OCI-LY1 (cell line): ENCODE results near the gene CFAP97.

Experiments used
- H2AFZ ChIP-seq: fragments of 200-600 bp; sonication (generic), shearing (Covaris generic); 2 replicates; pipeline ENCODE4 v1.6.0; 2014; ENCODE audit warnings: antibody characterized with exemption, mild to moderate bottlenecking, low read length
- H3F3A ChIP-seq: fragments of 200-600 bp; sonication (generic), shearing (Covaris generic); 2 replicates; pipeline ENCODE4 v1.6.0; 2014; ENCODE audit warnings: mild to moderate bottlenecking, antibody characterized with exemption, low read length, moderate library complexity; ENCODE audit not compliant: insufficient read depth
- H3K27ac ChIP-seq: fragments of 200-600 bp; sonication (generic); 2 replicates; pipeline ENCODE4 v1.5.1; 2014; ENCODE audit warnings: low read length, mixed run types, mild to moderate bottlenecking, low read depth; ENCODE audit not compliant: poor library complexity, severe bottlenecking
- H3K27me3 ChIP-seq: fragments of 200-600 bp; sonication (generic); 2 replicates; pipeline ENCODE4 v1.6.0; 2014; ENCODE audit warnings: antibody characterized with exemption, mild to moderate bottlenecking, low read length, moderate library complexity; ENCODE audit not compliant: insufficient read depth
- H3K36me3 ChIP-seq: fragments of 200-600 bp; sonication (generic); 2 replicates; pipeline ENCODE4 v1.6.1; 2014; ENCODE audit warnings: mild to moderate bottlenecking, antibody characterized with exemption, low read length, moderate library complexity, mixed read lengths; ENCODE audit not compliant: insufficient read depth
- H3K4me1 ChIP-seq: fragments of 200-600 bp; sonication (generic); 2 replicates; pipeline ENCODE4 v1.5.1; 2014; ENCODE audit warnings: mild to moderate bottlenecking, low read length, moderate library complexity; ENCODE audit not compliant: insufficient read depth, severe bottlenecking
- H3K4me2 ChIP-seq: fragments of 200-600 bp; sonication (generic), shearing (Covaris generic); 2 replicates; pipeline ENCODE4 v1.6.1; 2014; ENCODE audit warnings: low read length
- H3K4me3 ChIP-seq: fragments of 200-600 bp; sonication (generic); 2 replicates; pipeline ENCODE4 v1.5.1; 2014; ENCODE audit warnings: low read length, low read depth, mild to moderate bottlenecking, mixed read lengths; ENCODE audit not compliant: poor library complexity, severe bottlenecking
- H3K79me2 ChIP-seq: fragments of 200-600 bp; shearing (Covaris generic); 2 replicates; pipeline ENCODE4 v1.6.1; 2016; ENCODE audit warnings: mixed run types, low read length, mixed read lengths; ENCODE audit not compliant: insufficient read depth
- H3K9ac ChIP-seq: fragments of 200-600 bp; sonication (generic), shearing (Covaris generic); 2 replicates; pipeline ENCODE4 v1.6.1; 2014; ENCODE audit warnings: mild to moderate bottlenecking, low read length, mixed read lengths
- H3K9me2 ChIP-seq: fragments of 200-600 bp; sonication (generic), shearing (Covaris generic); 2 replicates; pipeline ENCODE4 v1.6.1; 2014; ENCODE audit warnings: low read depth, mild to moderate bottlenecking, low read length, mixed read lengths
- H3K9me3 ChIP-seq: fragments of 200-600 bp; shearing (Covaris generic); 2 replicates; pipeline ENCODE4 v1.6.1; 2014; ENCODE audit warnings: low read length, mixed read lengths
- H4K20me1 ChIP-seq: fragments of 200-600 bp; sonication (generic), shearing (Covaris generic); 2 replicates; pipeline ENCODE4 v1.6.0; 2016; ENCODE audit warnings: mild to moderate bottlenecking, low read length; ENCODE audit not compliant: insufficient read depth
- EZH2 ChIP-seq: fragments of 200-600 bp; sonication (generic), shearing (Covaris generic); IDR thresholded peaks from 2 replicates; pipeline ENCODE4 v1.8.0; 2017; ENCODE audit warnings: borderline replicate concordance, mixed run types, mild to moderate bottlenecking, antibody characterized with exemption, low read length, moderate library complexity, mixed read lengths
- TF ChIP-seq, protein P1 (sequence below): fragments of 200-600 bp; sonication (generic), shearing (Covaris generic); IDR thresholded peaks from 2 replicates; pipeline ENCODE4 v1.5.1; 2017; ENCODE audit warnings: mild to moderate bottlenecking, antibody characterized with exemption, low read length, moderate library complexity, mixed read lengths

CFAP97 gene

DNA sequence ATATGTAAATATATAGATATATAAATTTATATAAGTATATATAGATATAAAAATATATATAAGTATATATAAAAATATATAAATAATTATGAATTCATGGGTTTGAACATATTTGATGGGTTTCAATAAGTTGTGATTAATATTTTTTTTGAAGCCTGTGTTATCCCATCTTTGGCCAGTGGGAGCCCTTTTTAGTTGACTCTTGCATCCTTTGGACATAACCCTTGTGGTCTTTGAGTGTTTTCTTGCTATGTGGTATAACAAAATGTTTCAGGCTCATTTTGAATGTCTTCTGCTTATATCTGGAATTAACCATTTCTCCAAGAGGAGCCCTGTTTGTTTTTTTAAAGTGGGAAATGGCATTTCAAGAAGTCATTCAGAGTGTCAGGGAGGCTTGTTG, 20.8 kb upstream of the CFAP97 start:
- no peaks in the 10 kb centered on the region for H3K9me3 ChIP-seq
- no peak overlapping the region for H2AFZ ChIP-seq
- no peaks in the 10 kb centered on the region for H4K20me1 ChIP-seq
- H3K27ac ChIP-seq, result no peak overlapping the region
- no peaks in the 10 kb centered on the region for H3K27me3 ChIP-seq
- peaks cover 20% of the 10 kb centered on the region for H3K36me3 ChIP-seq
- H3K79me2 ChIP-seq, result peaks cover 83% of the 10 kb centered on the region
- peaks cover 4% of the 10 kb centered on the region; the same call in 1 of the 2 replicates for H3F3A ChIP-seq
- H3K4me2 ChIP-seq, result no peak overlapping the region
- no peak overlapping the region for H3K4me3 ChIP-seq
- no peaks in the 10 kb centered on the region for H3K9me2 ChIP-seq
- peaks cover 45% of the 10 kb centered on the region for H3K4me1 ChIP-seq
- TF ChIP-seq, protein P1, sequence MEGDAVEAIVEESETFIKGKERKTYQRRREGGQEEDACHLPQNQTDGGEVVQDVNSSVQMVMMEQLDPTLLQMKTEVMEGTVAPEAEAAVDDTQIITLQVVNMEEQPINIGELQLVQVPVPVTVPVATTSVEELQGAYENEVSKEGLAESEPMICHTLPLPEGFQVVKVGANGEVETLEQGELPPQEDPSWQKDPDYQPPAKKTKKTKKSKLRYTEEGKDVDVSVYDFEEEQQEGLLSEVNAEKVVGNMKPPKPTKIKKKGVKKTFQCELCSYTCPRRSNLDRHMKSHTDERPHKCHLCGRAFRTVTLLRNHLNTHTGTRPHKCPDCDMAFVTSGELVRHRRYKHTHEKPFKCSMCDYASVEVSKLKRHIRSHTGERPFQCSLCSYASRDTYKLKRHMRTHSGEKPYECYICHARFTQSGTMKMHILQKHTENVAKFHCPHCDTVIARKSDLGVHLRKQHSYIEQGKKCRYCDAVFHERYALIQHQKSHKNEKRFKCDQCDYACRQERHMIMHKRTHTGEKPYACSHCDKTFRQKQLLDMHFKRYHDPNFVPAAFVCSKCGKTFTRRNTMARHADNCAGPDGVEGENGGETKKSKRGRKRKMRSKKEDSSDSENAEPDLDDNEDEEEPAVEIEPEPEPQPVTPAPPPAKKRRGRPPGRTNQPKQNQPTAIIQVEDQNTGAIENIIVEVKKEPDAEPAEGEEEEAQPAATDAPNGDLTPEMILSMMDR, result no peak
- no peak for TF ChIP-seq EZH2
- no peak overlapping the region for H3K9ac ChIP-seq

- no peak overlapping the region for H3K4me2 ChIP-seq
- no peak overlapping the region for H3K4me3 ChIP-seq
- H3K9me2 ChIP-seq, result no peaks in the 10 kb centered on the region
- peaks cover 60% of the 10 kb centered on the region for H3K4me1 ChIP-seq
- no peak overlapping the region for H3K27ac ChIP-seq
- no peak overlapping the region for H2AFZ ChIP-seq
- H3F3A ChIP-seq, result peaks cover 4% of the 10 kb centered on the region; the same call in 1 of the 2 replicates
- H3K27me3 ChIP-seq, result no peaks in the 10 kb centered on the region
- H3K36me3 ChIP-seq, result peaks cover 20% of the 10 kb centered on the region
- H3K9ac ChIP-seq, result no peak overlapping the region
- H4K20me1 ChIP-seq, result no peaks in the 10 kb centered on the region
- TF ChIP-seq EZH2, result no peak
- TF ChIP-seq, protein P1, result no peak
- H3K9me3 ChIP-seq, result no peaks in the 10 kb centered on the region
- peaks cover 84% of the 10 kb centered on the region for H3K79me2 ChIP-seq
Observed at GRCh38 chr4:185222598-185222997, 18.8 kb upstream of the CFAP97 start.

DNA sequence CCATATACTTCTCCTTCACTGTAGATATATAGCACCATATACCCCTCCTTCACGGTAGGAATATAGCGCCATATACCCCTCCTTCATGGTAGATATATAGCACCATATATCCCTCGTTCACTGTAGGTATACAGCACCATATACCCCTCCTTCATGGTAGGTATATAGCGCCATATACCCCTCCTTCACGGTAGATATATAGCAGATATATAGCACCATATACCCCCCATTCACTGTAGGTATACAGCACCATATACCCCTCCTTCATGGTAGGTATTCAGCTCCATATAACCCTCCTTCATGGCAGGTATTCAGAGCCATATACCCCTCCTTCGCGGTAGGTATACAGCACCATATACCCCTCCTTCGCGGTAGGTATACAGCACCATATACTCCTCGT, 18.1 kb upstream of the CFAP97 start:
- Histone ChIP-seq H3K4me1 (peaks cover 60% of the 10 kb centered on the region), H3K27me3 (no peaks in the 10 kb centered on the region), H2AFZ (no peak overlapping the region), H3K79me2 (peaks cover 83% of the 10 kb centered on the region), H3K4me2 (no peak overlapping the region), H3F3A (peaks cover 4% of the 10 kb centered on the region; the same call in 1 of the 2 replicates), H3K9me2 (no peaks in the 10 kb centered on the region), H3K36me3 (peaks cover 20% of the 10 kb centered on the region), H3K9ac (no peak overlapping the region), H4K20me1 (no peaks in the 10 kb centered on the region), H3K27ac (no peak overlapping the region), H3K4me3 (no peak overlapping the region), H3K9me3 (no peaks in the 10 kb centered on the region)
- TF ChIP-seq, protein P1, result no peak
- no peak for TF ChIP-seq EZH2
